Lower leg skin (tissue), 4 donors: ENCODE measurements around the gene CIAO2B. TPM values are rescaled to one million over a fixed set of nuclear protein-coding genes. Genes with fewer than 3 reads are reported as not detected.

Source experiments
- DNase-seq, 2 donors: peaks; one replicate each; pipeline ENCODE4 v3.0.0-alpha.2; 2019; ENCODE audit warnings: low spot score in 2 of 2
- H3K4me3 ChIP-seq: fragments of 200-600 bp; sonication (generic); 2 replicates; pipeline ENCODE4 v1.5.1; 2017; ENCODE audit warnings: mild to moderate bottlenecking, low read depth; ENCODE audit not compliant: poor library complexity, severe bottlenecking
- POLR2A ChIP-seq, 2 donors: fragments of 450-650 bp; IDR thresholded peaks; one replicate each; pipeline ENCODE4 v1.6.1; 2016 to 2017; ENCODE audit warnings: antibody characterized with exemption in 2 of 2, mild to moderate bottlenecking in 1 of 2, moderate library complexity in 1 of 2
- WGBS, 2 donors: methylation state at CpG; one replicate each; pipeline ENCODE4 v1.1.5; 2018; 5-methylcytosine and 5-hydroxymethylcytosine counted together
- intact Hi-C: fragments of 100-400 bp; cut with DNase I; formaldehyde crosslinking; loops from one replicate; pipeline ENCODE4 v1.15.0; 2023; ENCODE audit warnings: low total_unique reads
- total RNA-seq, 4 donors: library from RNA; depleted of rRNA; stranded (reverse); fragments of >200 nt; gene quantifications; one replicate each; pipeline ENCODE4 v1.1.0, GENCODE V29; 2016
- TF ChIP-seq, protein P1 (sequence below), 3 donors: fragments of 450-650 bp; IDR thresholded peaks; one replicate each; pipeline ENCODE4 v1.5.1; 2016; ENCODE audit warnings: antibody characterized with exemption in 3 of 3, mild to moderate bottlenecking in 3 of 3, moderate library complexity in 2 of 3

The CIAO2B gene
- total RNA-seq, 4 donors from 2014 or later, result 39.3 to 60.3 (median 55.4) TPM

DNA sequence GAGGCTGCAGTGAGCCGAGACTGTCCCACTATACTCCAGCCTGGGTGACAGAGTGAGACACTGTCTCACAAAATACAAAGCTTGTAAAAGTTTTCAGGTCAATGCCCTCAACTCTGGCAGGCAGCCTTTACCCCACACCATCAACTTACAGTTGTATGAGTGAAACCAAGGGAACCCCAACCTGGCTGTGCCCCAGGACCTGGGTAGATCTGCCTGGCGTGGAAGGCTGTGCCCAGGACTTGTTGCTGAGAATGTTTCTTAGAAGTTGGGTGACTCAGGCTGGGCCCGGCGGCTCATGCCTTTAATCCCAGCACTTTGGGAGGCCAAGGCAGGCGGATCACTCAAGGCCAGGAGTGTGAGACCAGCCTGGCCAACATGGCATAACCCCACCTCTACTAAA is 34.6 kb upstream of the CIAO2B start:
- 79 to 81% methylated on average over 5 of the region's 5 CpGs for whole genome bisulfite sequencing, 2 donors
- intact Hi-C loops, result no loop called here
- H3K4me3 ChIP-seq, result no peak overlapping the region
- TF ChIP-seq POLR2A (IDR thresholded peaks at IDR 0.05), result no peak
- TF ChIP-seq, protein P1, sequence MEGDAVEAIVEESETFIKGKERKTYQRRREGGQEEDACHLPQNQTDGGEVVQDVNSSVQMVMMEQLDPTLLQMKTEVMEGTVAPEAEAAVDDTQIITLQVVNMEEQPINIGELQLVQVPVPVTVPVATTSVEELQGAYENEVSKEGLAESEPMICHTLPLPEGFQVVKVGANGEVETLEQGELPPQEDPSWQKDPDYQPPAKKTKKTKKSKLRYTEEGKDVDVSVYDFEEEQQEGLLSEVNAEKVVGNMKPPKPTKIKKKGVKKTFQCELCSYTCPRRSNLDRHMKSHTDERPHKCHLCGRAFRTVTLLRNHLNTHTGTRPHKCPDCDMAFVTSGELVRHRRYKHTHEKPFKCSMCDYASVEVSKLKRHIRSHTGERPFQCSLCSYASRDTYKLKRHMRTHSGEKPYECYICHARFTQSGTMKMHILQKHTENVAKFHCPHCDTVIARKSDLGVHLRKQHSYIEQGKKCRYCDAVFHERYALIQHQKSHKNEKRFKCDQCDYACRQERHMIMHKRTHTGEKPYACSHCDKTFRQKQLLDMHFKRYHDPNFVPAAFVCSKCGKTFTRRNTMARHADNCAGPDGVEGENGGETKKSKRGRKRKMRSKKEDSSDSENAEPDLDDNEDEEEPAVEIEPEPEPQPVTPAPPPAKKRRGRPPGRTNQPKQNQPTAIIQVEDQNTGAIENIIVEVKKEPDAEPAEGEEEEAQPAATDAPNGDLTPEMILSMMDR (IDR thresholded peaks at IDR 0.05), result no peak
- DNase-seq, result no peak

DNA sequence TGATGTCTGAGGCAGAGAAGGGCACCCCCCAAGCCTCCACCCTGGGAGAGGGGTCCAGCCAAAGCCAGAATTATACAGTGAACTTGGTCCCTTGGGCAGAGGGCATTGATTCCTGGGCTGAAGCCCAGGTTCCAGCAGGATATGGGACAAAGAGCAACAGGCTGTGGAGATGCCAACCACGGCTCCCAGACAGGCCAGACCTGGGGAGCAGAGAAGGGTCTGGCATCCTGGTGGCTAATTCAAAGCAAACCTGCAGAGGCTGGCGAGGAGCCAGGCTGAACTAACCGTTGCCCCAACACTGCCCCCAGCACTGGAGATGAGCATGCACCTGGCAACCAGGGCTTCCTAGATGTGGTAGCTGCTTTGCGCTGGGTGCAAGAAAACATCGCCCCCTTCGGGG is 29.8 kb upstream of the CIAO2B start:
- 59 to 68% methylated on average over 4 to 6 of the region's 6 CpGs for WGBS, 2 donors
- no peak overlapping the region for H3K4me3 ChIP-seq
- no peak for DNase-seq
- no peak for TF ChIP-seq POLR2A (IDR thresholded peaks at IDR 0.05)
- TF ChIP-seq, protein P1 (IDR thresholded peaks at IDR 0.05), result no peak
- intact Hi-C loops, result no loop called here

DNA sequence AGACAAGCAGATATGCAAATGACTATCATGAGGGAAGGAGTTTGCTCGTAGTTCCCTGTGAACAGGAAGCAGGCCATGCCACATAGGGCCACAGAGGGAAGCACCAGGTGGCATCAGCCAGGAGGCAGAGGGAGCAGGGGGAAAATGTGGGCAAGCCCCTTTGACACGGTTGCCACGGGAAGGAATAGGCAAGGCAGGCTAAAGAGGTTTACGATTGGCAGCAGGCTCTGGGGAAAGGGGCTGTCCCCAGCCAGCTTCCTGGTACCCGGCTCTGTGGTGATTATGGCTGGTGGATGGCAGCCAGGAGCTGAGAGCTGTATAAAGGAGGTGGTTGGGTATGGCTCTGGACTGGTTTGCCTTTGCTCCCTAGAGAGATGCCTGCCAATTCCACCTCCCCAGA is 27.7 kb upstream of the CIAO2B start:
- intact Hi-C loops, result no loop called here
- WGBS, 2 donors, result 31 to 40% methylated on average over 5 of the region's 5 CpGs
- TF ChIP-seq, protein P1 (IDR thresholded peaks at IDR 0.05), result no peak
- no peak for TF ChIP-seq POLR2A (IDR thresholded peaks at IDR 0.05)
- DNase-seq, result no peak
- H3K4me3 ChIP-seq, result no peak overlapping the region

DNA sequence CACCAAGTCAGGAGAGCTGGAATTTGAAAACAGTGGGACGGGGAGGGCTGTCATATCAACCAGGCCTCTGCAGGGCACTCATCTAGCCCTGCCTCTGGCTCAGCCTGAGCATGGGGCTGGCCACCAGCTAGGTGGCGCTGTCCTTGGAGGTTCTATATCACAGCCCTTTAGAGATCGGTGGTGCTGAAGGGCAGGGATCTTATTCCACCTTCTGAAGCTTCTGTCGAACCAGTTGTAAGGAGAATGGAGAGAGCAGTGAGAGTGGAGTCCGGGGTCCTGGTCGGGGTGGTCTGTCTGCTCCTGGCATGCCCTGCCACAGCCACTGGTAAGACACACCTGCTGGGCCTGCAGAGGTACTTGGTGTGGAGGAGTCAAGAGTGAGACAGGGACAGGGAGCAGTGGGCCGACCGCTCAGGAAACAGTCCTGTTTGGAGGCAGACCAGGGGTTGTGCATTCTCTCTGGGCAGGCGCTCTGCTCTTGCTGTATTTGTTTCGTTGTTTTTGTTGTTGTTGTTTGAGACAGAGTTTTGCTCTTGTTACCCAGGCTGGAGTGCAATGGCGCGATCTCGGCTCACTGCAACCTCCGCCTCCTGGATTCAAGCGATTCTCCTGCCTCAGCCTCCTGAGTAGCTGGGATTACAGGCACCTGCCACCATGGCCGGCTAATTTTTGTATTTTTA is 27.0 kb upstream of the CIAO2B start, which contains the start of gene CES3:
TSS of gene CES3 (plus strand) at position 202 of the 680 bp plus-strand sequence. CDS start at position 244, 42 bp downstream.
- DNase-seq, result no peak
- 68 to 70% methylated on average over 16 of the region's 16 CpGs for WGBS, 2 donors
- intact Hi-C loops, result no loop called here
- H3K4me3 ChIP-seq, result no peak within 1 kb of the TSS
- no peak for TF ChIP-seq POLR2A (IDR thresholded peaks at IDR 0.05)
- TF ChIP-seq, protein P1 (IDR thresholded peaks at IDR 0.05), result peak in 1 of 3 donors; percentile 21

DNA sequence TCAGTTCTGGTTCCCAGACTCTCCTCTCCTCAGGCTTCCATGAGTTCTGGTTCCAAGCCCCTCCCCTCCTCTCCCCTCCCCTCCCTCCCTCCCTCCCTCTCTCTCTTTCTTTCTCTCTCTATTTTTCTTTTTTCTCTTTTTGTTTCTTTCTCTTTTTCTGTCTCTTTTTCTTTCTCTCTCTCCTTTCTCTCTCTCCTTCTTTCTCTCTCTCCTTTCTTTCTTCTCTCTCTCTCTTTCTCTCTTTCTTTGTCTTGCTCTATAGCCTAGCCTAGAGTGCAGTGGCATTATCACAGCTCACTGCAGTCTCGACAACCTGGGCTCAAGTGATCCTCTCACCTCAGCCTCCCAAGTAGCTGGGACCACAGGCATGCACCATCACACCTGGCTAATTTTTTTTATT is 26.1 kb upstream of the CIAO2B start:
- no peak for DNase-seq
- intact Hi-C loops, result no loop called here
- 73 to 82% methylated on average over 1 of the region's 1 CpG for WGBS, 2 donors

More for the DNA sequence above, 26.1 kb upstream of the CIAO2B start:
- H3K4me3 ChIP-seq, result no peak overlapping the region
- no peak for TF ChIP-seq POLR2A (IDR thresholded peaks at IDR 0.05)
- TF ChIP-seq, protein P1 (IDR thresholded peaks at IDR 0.05), result no peak
